ENCODE data around the gene CSNK2B. TPM values are rescaled to one million over a fixed set of nuclear protein-coding genes. Genes with fewer than 3 reads are reported as not detected.

Gene CSNK2B
- total and polyA plus RNA-seq, 10 of the 15 experiments (the other 5 are each of a cell fraction or from before 2014, with no cell fraction given) = 56.3 to 405 (median 286) TPM

DNA sequence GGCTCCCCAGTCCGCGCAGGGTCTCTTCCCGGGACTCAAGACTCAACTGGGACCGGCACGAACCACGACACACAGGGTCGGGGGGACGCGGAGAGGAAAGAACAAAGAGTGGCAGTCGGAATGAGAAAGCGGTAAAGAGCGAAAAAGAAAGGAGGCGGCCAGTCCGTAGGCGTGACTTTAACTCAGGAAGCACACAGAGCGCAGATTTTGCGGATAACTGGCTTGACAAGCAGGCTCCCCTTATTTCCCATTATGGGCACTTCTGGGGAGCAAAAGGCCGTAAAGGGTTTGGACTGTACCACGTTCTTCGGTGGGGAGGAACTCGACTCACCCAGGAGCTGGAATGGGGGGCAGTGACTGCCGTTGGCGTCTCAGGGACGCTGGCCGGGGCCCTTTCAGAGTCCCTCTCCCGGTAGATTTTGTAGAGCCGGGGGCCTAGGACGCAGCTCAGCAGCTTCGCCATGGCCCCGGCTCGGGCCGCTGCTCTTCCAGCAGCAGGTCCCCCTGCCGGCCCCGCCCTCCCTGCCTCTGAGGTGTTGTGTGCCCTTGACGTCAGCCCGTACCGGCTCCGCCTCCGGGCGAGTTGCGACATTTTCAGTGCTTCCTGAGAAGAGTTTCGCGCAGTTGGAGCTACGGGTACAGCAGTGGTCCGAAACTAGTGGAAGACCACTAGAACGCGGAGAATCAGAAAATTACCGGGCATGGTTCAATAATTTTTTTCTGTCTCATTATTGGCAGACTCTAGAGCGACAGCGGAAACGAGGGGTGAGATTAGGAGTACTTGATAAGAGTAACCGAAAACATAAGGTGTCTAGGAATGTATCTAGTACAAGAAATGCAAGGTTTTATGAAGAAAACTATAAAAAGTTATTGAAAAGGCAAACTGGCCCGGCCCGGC lies 37.2 kb downstream of the CSNK2B start, which contains the start of gene ABHD16A (continued):
- TF ChIP-seq, protein P1, sequence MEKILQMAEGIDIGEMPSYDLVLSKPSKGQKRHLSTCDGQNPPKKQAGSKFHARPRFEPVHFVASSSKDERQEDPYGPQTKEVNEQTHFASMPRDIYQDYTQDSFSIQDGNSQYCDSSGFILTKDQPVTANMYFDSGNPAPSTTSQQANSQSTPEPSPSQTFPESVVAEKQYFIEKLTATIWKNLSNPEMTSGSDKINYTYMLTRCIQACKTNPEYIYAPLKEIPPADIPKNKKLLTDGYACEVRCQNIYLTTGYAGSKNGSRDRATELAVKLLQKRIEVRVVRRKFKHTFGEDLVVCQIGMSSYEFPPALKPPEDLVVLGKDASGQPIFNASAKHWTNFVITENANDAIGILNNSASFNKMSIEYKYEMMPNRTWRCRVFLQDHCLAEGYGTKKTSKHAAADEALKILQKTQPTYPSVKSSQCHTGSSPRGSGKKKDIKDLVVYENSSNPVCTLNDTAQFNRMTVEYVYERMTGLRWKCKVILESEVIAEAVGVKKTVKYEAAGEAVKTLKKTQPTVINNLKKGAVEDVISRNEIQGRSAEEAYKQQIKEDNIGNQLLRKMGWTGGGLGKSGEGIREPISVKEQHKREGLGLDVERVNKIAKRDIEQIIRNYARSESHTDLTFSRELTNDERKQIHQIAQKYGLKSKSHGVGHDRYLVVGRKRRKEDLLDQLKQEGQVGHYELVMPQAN (conservative IDR thresholded peaks at IDR 0.05) = peak; percentile 79; the same call in 1 of the 2 replicates
- TF ChIP-seq HCFC1 (IDR thresholded peaks at IDR 0.05; ENCODE audit: low read length) (peak; percentile 62), YY1 (IDR thresholded peaks at IDR 0.05; ENCODE audit: low read depth, low read length) (peak; percentile 79), CREM (IDR thresholded peaks at IDR 0.05; ENCODE audit: low read depth) (peak; percentile 92), ATF7 (IDR thresholded peaks at IDR 0.05; ENCODE audit: low read depth) (peak; percentile 98), ZZZ3 (IDR thresholded peaks at IDR 0.05; ENCODE audit: control insufficient read depth, insufficient read length, low read depth) (no peak), CHD2 (IDR thresholded peaks at IDR 0.05; ENCODE audit: borderline replicate concordance, low read depth, low read length) (0 out of 2 replicates have a peak, but pooled peaks have one; percentile 48), FOXM1 (IDR thresholded peaks at IDR 0.05; ENCODE audit: low read depth, low read length) (no peak; the same call in 1 of the 2 replicates), IKZF2 (IDR thresholded peaks at IDR 0.05) (0 out of 4 replicates have a peak, but pooled peaks of 1 of the 2 experiments have one; percentile 32), EP300 (IDR thresholded peaks at IDR 0.05; ENCODE audit: borderline replicate concordance in 1 of 2, control insufficient read depth in 1 of 2, low read depth in 2 of 2, low read length in 2 of 2) (no peak), NBN (IDR thresholded peaks at IDR 0.05) (peak; percentile 76), POLR2A (IDR thresholded peaks at IDR 0.05; ENCODE audit: low read depth, low read length) (peak; percentile 88), MXI1 (IDR thresholded peaks at IDR 0.05; ENCODE audit: low read depth, low read length) (peak; percentile 100), STAT1 (conservative IDR thresholded peaks at IDR 0.05) (no peak), BMI1 (IDR thresholded peaks at IDR 0.05; ENCODE audit: borderline replicate concordance) (no peak)
- TF ChIP-seq, protein P2, sequence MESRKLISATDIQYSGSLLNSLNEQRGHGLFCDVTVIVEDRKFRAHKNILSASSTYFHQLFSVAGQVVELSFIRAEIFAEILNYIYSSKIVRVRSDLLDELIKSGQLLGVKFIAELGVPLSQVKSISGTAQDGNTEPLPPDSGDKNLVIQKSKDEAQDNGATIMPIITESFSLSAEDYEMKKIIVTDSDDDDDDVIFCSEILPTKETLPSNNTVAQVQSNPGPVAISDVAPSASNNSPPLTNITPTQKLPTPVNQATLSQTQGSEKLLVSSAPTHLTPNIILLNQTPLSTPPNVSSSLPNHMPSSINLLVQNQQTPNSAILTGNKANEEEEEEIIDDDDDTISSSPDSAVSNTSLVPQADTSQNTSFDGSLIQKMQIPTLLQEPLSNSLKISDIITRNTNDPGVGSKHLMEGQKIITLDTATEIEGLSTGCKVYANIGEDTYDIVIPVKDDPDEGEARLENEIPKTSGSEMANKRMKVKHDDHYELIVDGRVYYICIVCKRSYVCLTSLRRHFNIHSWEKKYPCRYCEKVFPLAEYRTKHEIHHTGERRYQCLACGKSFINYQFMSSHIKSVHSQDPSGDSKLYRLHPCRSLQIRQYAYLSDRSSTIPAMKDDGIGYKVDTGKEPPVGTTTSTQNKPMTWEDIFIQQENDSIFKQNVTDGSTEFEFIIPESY (IDR thresholded peaks at IDR 0.05) = no peak
- TF ChIP-seq, protein P3, sequence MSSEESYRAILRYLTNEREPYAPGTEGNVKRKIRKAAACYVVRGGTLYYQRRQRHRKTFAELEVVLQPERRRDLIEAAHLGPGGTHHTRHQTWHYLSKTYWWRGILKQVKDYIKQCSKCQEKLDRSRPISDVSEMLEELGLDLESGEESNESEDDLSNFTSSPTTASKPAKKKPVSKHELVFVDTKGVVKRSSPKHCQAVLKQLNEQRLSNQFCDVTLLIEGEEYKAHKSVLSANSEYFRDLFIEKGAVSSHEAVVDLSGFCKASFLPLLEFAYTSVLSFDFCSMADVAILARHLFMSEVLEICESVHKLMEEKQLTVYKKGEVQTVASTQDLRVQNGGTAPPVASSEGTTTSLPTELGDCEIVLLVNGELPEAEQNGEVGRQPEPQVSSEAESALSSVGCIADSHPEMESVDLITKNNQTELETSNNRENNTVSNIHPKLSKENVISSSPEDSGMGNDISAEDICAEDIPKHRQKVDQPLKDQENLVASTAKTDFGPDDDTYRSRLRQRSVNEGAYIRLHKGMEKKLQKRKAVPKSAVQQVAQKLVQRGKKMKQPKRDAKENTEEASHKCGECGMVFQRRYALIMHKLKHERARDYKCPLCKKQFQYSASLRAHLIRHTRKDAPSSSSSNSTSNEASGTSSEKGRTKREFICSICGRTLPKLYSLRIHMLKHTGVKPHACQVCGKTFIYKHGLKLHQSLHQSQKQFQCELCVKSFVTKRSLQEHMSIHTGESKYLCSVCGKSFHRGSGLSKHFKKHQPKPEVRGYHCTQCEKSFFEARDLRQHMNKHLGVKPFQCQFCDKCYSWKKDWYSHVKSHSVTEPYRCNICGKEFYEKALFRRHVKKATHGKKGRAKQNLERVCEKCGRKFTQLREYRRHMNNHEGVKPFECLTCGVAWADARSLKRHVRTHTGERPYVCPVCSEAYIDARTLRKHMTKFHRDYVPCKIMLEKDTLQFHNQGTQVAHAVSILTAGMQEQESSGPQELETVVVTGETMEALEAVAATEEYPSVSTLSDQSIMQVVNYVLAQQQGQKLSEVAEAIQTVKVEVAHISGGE (CRISPR knock-in tag; IDR thresholded peaks at IDR 0.05) = no peak
